ENCODE measurements around the gene ELFN2.

Gene ELFN2

GRCh38 chr22:37354261-37354660, 73.0 kb downstream of the ELFN2 start:
- no peak for DNase-seq

- DNase-seq, result no peak
Observed at GRCh38 chr22:37353839-37354238, 73.4 kb downstream of the ELFN2 start.

GRCh38 chr22:37352481-37352880, 74.8 kb downstream of the ELFN2 start:
- DNase-seq, result no peak

- DNase-seq, result no peak
Observed at GRCh38 chr22:37351232-37351631, 76.0 kb downstream of the ELFN2 start.

GRCh38 chr22:37349043-37349814, 78.0 kb downstream of the ELFN2 start:
- no peak for DNase-seq

GRCh38 chr22:37346505-37346895, 80.8 kb downstream of the ELFN2 start:
- DNase-seq, result no peak

GRCh38 chr22:37345863-37346504, 81.3 kb downstream of the ELFN2 start:
- no peak for DNase-seq

GRCh38 chr22:37344735-37345449, 82.4 kb downstream of the ELFN2 start:
- no peak for DNase-seq

- no peak for DNase-seq
Observed at GRCh38 chr22:37343863-37344734, 83.2 kb downstream of the ELFN2 start.

GRCh38 chr22:37343348-37343747, 83.9 kb downstream of the ELFN2 start:
- no peak for DNase-seq

GRCh38 chr22:37342065-37342464, 85.2 kb downstream of the ELFN2 start:
- DNase-seq, result no peak

GRCh38 chr22:37340331-37341262, 86.7 kb downstream of the ELFN2 start:
- DNase-seq, result peak; percentile 54

- no peak for DNase-seq
Observed at GRCh38 chr22:37338539-37339246, 88.6 kb downstream of the ELFN2 start.

- no peak for DNase-seq
Observed at GRCh38 chr22:37337204-37337943, 89.9 kb downstream of the ELFN2 start.

GRCh38 chr22:37336579-37336978, 90.7 kb downstream of the ELFN2 start:
- DNase-seq, result no peak

GRCh38 chr22:37335806-37336199, 91.5 kb downstream of the ELFN2 start:
- no peak for DNase-seq

- peak; percentile 40 for DNase-seq
Observed at GRCh38 chr22:37334859-37335805, 92.1 kb downstream of the ELFN2 start.

- no peak for DNase-seq
Observed at GRCh38 chr22:37334461-37334858, 92.8 kb downstream of the ELFN2 start.

All from NCI-H1436 (cell line).